ENCODE measurements around the gene SYNE1. TPM values are rescaled to one million over a fixed set of nuclear protein-coding genes. Genes with fewer than 3 reads are reported as not detected.

Gene SYNE1
- total and polyA plus RNA-seq, 9 donors, result 70.4 to 279 (median 154) TPM

DNA sequence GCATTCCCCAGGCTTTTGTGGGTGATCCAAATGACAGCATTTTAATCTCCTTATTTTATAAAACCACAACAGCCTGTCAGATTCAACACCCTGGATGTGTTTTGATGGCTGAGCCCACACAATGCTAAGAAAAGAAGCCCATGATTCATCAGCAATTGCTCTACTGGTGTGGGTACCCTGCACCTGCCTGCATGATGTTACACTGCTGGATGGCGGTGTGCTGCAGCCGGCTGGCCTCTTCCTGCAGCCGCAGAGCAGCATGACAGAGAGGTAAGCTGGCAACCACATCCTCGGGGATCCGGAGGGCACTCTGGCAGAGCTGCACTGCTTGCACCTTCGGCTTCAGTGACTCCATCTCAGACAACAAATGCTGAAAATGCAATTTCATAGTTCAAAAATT is 327.5 kb downstream of the SYNE1 start:
- TF ChIP-seq POLR2A (IDR thresholded peaks at IDR 0.05) (no peak), EP300 (IDR thresholded peaks at IDR 0.05) (no peak)
- TF ChIP-seq, protein P1, sequence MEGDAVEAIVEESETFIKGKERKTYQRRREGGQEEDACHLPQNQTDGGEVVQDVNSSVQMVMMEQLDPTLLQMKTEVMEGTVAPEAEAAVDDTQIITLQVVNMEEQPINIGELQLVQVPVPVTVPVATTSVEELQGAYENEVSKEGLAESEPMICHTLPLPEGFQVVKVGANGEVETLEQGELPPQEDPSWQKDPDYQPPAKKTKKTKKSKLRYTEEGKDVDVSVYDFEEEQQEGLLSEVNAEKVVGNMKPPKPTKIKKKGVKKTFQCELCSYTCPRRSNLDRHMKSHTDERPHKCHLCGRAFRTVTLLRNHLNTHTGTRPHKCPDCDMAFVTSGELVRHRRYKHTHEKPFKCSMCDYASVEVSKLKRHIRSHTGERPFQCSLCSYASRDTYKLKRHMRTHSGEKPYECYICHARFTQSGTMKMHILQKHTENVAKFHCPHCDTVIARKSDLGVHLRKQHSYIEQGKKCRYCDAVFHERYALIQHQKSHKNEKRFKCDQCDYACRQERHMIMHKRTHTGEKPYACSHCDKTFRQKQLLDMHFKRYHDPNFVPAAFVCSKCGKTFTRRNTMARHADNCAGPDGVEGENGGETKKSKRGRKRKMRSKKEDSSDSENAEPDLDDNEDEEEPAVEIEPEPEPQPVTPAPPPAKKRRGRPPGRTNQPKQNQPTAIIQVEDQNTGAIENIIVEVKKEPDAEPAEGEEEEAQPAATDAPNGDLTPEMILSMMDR (IDR thresholded peaks at IDR 0.05), result no peak
- Histone ChIP-seq H3K4me3 (no peak overlapping the region), H3K9me3 (no peaks in the 10 kb centered on the region), H3K4me1 (ENCODE audit: insufficient read depth) (no peaks in the 10 kb centered on the region), H3K27ac (no peak overlapping the region), H3K27me3 (no peaks in the 10 kb centered on the region), H3K36me3 (no peaks in the 10 kb centered on the region)
- intact Hi-C loops (cut with DNase I), result no loop called here
- 86 to 90% (median 88%) methylated on average over 6 of the region's 6 CpGs for WGBS, 3 donors
- DNase-seq, result no peak

DNA sequence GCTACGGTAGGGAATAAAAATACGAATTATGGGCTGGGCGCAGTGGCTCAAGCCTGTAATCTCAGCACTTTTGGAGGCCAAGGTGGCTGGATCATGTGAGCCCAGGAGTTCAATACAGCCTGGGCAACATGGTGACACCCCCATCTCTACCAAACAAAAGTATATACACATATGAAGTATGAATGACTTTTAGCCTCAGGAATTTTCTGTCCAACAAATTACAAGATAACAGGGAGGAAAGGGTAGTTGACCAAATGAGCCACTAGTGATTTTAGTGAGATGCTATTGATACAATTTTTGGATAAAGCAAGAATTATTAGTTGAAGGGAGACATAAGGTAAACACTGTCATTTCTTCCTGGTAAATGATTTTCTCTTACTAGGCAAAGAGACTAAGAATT is 328.2 kb downstream of the SYNE1 start:
- Histone ChIP-seq H3K27me3 (no peaks in the 10 kb centered on the region), H3K27ac (no peak overlapping the region), H3K4me3 (no peak overlapping the region), H3K4me1 (ENCODE audit: insufficient read depth) (no peaks in the 10 kb centered on the region), H3K9me3 (no peaks in the 10 kb centered on the region), H3K36me3 (no peaks in the 10 kb centered on the region)
- intact Hi-C loops (cut with DNase I), result no loop called here
- no peak for DNase-seq
- TF ChIP-seq POLR2A (IDR thresholded peaks at IDR 0.05) (no peak), EP300 (IDR thresholded peaks at IDR 0.05) (no peak)
- TF ChIP-seq, protein P1 (IDR thresholded peaks at IDR 0.05), result no peak
- 89 to 96% (median 96%) methylated on average over 3 of the region's 3 CpGs for WGBS, 3 donors

DNA sequence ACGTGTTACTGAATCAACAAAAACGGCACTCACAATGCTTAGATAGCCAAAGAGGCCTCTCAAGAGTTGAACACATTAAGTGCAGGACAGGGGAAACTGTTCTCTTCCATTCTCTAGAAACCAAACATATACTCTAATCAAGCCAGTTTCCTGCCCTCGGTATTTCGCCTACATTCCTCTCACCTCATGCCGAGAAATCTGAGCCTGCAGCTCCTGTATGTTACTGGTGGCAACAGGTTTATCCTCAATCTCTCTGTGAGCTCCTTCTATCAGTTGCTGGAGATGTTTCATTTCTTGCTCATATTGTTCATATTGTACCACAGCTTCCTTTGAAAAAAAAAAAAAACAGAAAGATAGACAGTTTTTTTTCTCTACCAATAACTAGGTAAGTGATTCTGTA is 328.9 kb downstream of the SYNE1 start:
- no peak overlapping the region for H3K27ac ChIP-seq
- H3K4me1 ChIP-seq (ENCODE audit: insufficient read depth), result no peaks in the 10 kb centered on the region
- intact Hi-C loops (cut with DNase I), result no loop called here
- WGBS, 3 donors, result 85 to 92% (median 90%) methylated on average over 5 of the region's 5 CpGs
- no peaks in the 10 kb centered on the region for H3K36me3 ChIP-seq
- no peak for DNase-seq
- no peak for TF ChIP-seq POLR2A (IDR thresholded peaks at IDR 0.05)
- no peak for TF ChIP-seq EP300 (IDR thresholded peaks at IDR 0.05)
- TF ChIP-seq, protein P1 (IDR thresholded peaks at IDR 0.05), result no peak
- no peaks in the 10 kb centered on the region for H3K9me3 ChIP-seq
- H3K27me3 ChIP-seq, result no peaks in the 10 kb centered on the region
- H3K4me3 ChIP-seq, result no peak overlapping the region

- H3K4me3 ChIP-seq, result no peak overlapping the region
- intact Hi-C loops (cut with DNase I), result no loop called here
- H3K9me3 ChIP-seq, result no peaks in the 10 kb centered on the region
- peak overlapping the region in 1 of 2 donors; percentile 16 for H3K27ac ChIP-seq
- no peaks in the 10 kb centered on the region for H3K4me1 ChIP-seq (ENCODE audit: insufficient read depth)
- H3K36me3 ChIP-seq, result no peaks in the 10 kb centered on the region
- TF ChIP-seq, protein P1 (IDR thresholded peaks at IDR 0.05), result no peak
- no peak for TF ChIP-seq EP300 (IDR thresholded peaks at IDR 0.05)
- TF ChIP-seq POLR2A (IDR thresholded peaks at IDR 0.05), result no peak
- no peak for DNase-seq
- H3K27me3 ChIP-seq, result no peaks in the 10 kb centered on the region
- 4 to 20% (median 10%) methylated on average over 1 of the region's 1 CpG for WGBS, 3 donors
Observed at GRCh38 chr6:152305672-152306071, 331.5 kb downstream of the SYNE1 start.

Data from ovary (tissue), 9 donors.